GM19099 (cell line): Measurements from ENCODE around the gene ZNF14.
A peak's percentile ranks its signal among the peaks of the same experiment; 100 is the strongest.

Experiments
- POLR2A ChIP-seq: IDR thresholded peaks from 3 replicates; pipeline ENCODE4 v1.6.1; 2011; ENCODE audit warnings: low read depth; ENCODE audit not compliant: insufficient read length; ENCODE audit errors: extremely low read depth

ZNF14 gene

DNA sequence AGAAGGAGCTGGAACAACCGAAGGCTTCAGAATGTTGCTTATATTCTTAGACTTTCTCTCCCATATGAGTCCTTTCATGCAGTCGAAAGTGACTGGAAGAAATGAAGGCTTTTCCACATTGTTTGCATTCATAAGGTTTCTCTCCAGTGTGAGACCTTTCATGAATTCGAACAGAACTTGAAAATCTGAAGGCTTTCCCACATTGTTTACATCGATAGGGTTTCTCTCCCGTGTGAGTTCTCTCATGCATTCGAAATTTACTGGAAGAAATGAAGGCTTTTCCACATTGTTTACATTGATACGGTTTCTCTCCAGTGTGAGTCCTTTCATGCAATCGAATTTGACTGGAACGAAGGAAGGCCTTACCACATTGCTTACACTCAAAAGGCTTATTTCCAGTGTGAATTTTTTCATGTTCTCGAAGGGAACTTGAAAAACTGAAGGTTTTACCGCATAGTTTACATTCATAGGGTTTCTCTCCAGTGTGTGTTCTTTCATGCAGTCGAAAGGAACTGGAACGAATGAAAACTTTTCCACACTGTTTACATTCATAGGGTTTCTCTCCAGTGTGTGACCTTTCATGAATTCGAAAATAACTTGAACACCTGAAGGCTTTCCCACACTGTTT lies 21.5 kb downstream of the ZNF14 start:
- no peak for TF ChIP-seq POLR2A

DNA sequence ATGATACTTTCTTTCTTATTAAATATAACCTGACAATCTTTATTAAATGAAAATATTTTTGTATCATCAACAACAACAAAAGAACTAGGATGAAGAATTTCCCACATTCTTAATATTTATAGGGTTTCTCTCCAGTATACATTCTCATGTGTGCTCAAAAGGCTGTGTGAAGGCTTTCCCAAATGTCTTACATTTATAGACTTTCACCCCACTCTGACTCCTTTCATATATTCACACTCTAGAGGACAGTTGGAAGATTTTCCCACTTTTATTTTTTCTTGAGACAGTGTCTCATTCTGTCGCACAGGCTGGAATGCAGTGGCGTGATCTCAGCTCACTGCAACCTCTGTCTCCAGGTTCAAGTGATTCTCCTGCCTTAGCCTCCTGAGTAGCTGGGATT lies 22.4 kb downstream of the ZNF14 start:
- no peak for TF ChIP-seq POLR2A

DNA sequence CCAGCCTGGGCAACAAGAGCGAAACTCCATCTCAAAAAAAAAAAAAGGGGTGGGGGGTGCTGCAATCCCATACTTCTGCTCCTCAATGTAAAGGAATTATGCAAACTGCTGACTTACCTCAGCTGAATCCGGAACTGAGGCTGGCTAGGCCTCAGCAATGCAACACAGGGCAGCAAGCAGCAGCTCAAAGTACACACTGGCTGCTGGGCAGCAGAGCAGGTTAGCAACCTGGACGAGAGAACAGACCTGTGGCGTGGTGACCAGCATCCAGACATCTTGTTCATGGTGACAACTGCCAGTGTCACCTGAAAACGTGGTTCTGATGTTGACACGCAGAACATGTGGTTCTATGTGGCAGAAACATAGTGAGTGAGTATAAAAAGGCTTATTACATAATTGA lies 28.1 kb downstream of the ZNF14 start:
- TF ChIP-seq POLR2A = no peak

DNA sequence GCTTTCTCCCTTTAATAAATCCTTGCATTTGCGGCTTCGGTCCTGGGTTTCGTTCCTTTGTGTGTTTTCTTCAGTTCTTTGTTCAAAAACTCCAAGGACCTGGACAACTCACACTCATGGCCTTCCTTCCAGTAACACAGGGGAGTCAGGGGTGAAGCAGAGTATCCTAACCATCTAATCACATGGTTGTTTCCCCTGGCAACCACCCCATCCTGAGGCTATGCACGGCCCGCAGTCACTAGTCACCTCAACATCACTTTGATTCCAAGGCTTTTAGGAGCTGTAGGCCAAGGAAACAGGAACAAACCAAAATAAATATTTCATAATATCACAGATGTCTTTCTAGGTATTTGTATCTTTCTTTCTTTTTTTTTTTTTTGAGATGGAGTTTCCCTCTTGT lies 35.3 kb downstream of the ZNF14 start:
- TF ChIP-seq POLR2A = no peak

DNA sequence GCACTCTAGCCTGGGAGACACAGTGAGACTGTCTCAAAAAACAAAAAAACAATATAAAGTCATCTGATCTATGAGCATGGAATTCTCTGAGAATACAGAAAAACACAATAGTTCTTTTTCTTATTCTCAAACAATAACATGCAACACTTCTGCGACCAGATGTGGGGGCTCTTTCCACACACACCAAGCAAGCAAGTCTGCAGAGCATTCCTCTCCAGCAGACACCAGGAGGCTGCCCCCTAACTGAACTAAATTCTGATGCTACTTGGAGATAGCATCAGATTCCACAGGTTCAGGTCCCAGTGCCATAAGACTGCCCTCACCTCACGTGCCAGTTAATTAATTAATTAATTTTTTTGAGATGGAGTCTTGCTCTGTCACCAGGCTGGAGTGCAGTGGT lies 36.5 kb downstream of the ZNF14 start:
- no peak for TF ChIP-seq POLR2A

DNA sequence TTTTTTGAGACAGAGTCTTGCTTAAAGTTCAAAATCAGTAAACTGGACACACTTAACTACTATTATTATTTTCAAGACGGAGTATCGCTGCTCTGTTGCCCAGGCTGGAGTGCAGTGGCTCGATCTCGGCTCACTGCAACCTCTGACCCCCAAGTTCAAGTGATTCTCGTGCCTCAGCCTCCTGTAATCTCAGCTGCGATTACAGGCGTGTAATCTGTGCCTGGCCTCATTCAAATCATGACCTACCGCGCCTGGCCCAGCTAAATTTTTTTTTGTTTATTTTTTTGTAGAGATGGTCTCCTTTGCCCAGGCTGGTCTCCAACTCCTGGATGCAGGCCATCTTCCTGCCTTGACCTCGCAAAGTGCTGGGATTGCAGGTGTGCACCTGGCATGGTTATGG lies 41.2 kb downstream of the ZNF14 start:
- TF ChIP-seq POLR2A = no peak

DNA sequence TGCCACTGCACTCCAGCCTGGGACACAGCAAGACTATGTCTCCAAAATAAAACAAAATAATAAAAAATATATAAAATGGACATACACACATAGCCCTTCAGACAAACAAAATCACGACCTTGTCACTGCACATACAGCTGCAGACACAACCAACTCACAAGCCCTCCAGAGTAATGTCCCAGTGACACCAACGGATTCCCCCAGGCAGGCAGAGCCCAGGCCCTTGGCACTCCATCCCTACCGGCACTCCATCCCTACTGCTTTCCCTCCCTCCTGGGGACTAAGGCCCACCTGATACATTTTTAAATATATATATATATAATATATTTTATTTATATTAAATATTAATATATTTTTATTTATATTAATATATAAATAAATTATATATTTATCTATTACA lies 45.8 kb downstream of the ZNF14 start:
- TF ChIP-seq POLR2A = no peak

DNA sequence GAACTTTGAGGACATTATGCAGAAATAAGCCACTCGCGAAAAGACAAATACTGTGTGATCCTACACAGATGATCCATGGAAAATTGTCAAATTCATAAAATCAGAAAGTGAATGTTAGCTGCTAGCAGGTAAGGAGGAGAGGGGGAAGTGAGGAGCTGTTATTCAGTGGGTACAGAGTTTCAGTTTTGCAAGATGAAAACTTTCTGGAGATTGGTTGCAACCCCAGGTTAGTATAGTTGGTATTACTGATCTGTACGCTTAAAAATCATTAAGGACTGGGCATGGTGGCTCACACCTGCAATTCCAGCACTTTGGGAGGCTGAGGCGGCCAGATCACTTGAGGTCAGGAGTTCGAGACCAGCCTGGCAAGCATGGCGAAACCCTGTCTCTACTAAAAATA lies 46.3 kb downstream of the ZNF14 start:
- TF ChIP-seq POLR2A = no peak

DNA sequence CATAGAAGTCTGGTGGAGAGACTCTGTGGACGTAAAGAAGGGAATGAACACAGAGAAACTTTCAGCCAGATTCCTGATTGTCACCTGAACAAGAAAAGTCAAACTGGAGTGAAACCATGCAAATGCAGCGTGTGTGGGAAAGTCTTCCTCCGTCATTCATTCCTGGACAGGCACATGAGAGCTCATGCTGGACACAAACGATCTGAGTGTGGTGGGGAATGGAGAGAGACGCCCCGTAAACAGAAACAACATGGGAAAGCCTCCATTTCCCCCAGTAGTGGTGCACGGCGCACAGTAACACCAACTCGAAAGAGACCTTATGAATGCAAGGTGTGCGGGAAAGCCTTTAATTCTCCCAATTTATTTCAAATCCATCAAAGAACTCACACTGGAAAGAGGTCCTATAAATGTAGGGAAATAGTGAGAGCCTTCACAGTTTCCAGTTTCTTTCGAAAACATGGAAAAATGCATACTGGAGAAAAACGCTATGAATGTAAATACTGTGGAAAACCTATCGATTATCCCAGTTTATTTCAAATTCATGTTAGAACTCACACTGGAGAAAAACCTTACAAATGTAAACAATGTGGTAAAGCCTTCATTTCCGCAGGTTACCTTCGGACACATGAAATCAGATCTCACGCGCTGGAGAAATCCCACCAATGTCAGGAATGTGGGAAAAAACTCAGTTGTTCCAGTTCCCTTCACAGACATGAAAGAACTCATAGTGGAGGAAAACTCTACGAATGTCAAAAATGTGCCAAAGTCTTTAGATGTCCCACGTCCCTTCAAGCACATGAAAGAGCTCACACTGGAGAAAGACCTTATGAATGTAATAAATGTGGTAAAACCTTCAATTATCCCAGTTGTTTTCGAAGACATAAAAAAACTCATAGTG lies 53.5 kb downstream of the ZNF14 start:
- no peak for TF ChIP-seq POLR2A

DNA sequence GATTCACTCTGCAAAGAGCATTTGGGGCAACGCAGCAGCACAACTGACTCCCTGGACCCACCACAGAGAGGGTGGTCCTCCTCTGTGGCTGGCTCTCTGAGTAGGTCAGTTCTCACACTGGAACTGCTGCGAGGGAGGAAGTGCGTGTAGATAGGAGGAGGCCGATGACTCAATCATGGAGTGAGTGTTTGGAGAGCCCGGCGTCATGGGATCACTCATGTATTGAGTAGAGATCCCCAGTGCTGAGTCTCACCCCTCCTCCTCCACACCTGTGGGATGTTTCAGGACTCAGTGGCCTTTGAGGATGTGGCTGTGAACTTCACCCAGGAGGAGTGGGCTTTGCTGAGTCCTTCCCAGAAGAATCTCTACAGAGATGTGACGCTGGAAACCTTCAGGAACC lies 55.3 kb downstream of the ZNF14 start:
- no peak for TF ChIP-seq POLR2A

DNA sequence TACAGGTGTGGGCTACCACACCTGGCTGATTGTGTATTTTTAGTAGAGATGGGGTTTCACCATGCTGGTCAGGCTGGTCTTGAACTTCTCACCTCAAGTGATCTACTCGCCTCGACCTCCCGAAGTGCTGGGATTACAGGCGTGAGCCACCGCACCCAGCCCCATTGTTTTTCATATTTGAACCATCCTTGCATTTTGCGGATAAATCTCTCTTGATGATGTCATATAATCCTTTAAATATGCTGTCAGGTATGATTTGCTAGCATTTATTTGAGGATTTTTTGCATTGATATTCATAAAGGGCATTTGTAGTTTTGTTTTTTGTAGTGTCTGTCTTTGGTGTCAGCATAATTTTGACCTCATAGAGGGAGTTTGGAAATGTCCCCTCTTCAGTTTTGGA lies 58.6 kb downstream of the ZNF14 start:
- TF ChIP-seq POLR2A = no peak

DNA sequence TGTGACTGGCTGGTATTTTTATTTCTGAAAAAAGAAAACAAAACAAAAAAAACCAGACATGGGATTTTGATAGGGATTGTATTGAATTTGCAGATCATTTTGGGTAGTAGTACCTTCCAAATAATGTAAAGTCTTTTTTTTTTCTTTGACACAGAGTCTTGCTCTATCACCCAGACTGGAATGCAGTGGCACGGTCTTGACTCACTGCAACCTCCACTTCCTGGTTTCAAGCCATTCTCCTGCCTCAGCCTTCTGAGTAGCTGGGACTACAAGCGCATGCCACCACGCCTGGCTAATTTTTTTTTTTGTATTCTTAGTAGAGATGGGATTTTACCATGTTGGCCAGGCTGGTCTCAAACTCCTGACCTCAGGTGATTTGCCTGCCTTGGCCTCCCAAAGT lies 60.1 kb downstream of the ZNF14 start:
- TF ChIP-seq POLR2A = no peak

DNA sequence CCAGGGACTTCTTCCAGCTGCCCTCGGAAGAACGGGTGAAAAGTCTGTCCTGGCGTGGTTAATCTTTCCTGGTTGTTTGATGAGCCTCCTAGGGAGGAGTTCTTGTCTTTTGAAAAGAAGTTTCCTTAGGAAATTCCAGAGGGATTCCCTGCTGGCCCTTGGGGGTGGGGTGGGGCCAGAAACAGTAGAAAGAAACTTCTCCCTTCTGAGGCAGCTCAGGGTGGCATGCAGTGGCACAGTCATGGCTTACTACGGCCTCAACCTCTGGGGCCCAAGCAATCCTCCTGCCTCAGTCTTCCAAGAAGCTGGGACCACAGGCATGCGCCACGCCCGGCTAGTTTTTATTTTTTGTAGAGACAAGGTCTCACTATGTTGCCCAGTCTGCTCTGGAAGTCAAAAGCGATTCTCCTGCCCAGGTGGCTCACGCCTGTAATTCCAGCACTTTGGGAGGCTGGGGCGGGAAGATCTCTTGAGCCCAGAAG lies 62.8 kb downstream of the ZNF14 start:
- TF ChIP-seq POLR2A = no peak

DNA sequence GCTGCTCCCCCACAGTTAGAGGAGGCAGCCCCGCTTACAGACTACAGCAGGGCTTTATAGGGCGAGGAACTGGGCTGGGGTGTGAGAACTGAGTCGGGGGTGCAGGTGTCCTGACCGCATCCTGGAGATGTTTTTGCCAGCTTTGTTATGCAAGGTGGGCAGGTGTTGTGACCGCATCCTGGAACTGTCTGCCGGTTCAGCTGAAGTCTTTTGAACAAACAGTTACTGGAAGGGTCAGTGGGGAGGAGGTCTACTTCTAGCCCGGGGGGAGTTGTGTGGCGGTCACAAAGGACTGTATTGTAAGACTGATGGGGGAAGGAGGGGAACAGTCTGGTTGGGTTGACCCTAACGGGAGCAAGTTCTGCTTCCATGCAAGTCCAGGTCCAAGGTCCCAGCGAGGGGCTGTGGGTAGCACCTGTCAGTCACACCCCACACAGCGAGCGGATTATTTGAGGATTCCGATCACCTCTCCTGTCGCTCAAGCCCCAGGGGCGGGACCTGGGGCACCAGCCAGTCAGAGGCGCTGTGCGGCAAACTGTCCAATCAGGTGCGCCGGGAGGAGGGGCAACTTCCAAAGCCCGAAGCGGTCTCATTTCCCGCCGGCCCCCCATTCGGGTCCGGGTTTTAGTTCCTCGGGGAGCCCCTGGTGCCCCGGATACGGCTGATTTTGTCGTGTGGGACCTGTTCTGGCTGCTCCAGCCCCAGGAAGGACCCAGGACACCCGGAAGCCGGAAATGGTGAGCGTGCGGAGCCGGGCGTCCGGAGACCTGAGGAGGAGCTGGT lies 64.5 kb downstream of the ZNF14 start, which contains the start of gene ZNF101:
Gene ZNF101, plus strand, starts transcription at position 610 of the 783 bp plus-strand sequence. Its CDS starts 125 bp downstream, at position 735.
- TF ChIP-seq POLR2A = peak; percentile 83
